IMR-90 (cell line): ENCODE results near the gene SERPINA10. TPM values are rescaled to one million over a fixed set of nuclear protein-coding genes. Genes with fewer than 3 reads are reported as not detected.

Source experiments
- ATAC-seq: fragments of 200-7000 bp; cut with Tn5 transposase; 2 replicates; pipeline ENCODE4 v1.9.1; 2020; ENCODE audit warnings: low read depth, mild to moderate bottlenecking, moderate library complexity
- BruUV-seq: library from RNA; stranded (reverse); fragments of 400-500 nt; replicated peaks from 2 replicates; lab custom pipeline; 2021; lab: Mats Ljungman, UMichigan
- CTCF ChIA-PET: fragments of 300-600 bp; formaldehyde crosslinking; extraction: SDS; loops from one replicate; lab custom pipeline; 2021; ENCODE audit warnings: antibody characterized with exemption; lab: Yijun Ruan, JAX
- POLR2A ChIA-PET: fragments of 300-600 bp; sonication (Branson Sonifier 250); formaldehyde crosslinking; loops from one replicate; lab custom pipeline; 2022; ENCODE audit warnings: antibody characterized with exemption; ENCODE audit not compliant: unreplicated experiment; lab: Charles Lee
- DNase-seq: peaks from one replicate; pipeline ENCODE4 v3.0.0; 2013
- H2AFZ ChIP-seq: replicated peaks from 2 replicates; pipeline ENCODE3; 2013; ENCODE audit warnings: low read length, mild to moderate bottlenecking; ENCODE audit not compliant: poor library complexity
- H2AK5ac ChIP-seq: 2 replicates; pipeline ENCODE4 v1.6.1; 2013; ENCODE audit warnings: low read depth, low read length, inconsistent platforms
- H2AK9ac ChIP-seq: replicated peaks from 2 replicates; pipeline ENCODE3; 2013; ENCODE audit warnings: mild to moderate bottlenecking, low read depth, low read length, moderate library complexity; ENCODE audit not compliant: poor library complexity
- H2BK120ac ChIP-seq: 2 replicates; pipeline ENCODE4 v1.6.1; 2013; ENCODE audit warnings: low read depth, low read length, inconsistent platforms
- H2BK15ac ChIP-seq: 3 replicates; pipeline ENCODE4 v1.6.1; 2013; ENCODE audit warnings: low read depth, low read length, inconsistent platforms
- H2BK20ac ChIP-seq: 2 replicates; pipeline ENCODE4 v1.6.1; 2013; ENCODE audit warnings: low read depth, mild to moderate bottlenecking, inconsistent platforms, low read length, moderate library complexity
- H2BK5ac ChIP-seq: 2 replicates; pipeline ENCODE4 v1.6.1; 2013; ENCODE audit warnings: mild to moderate bottlenecking, low read depth, low read length, inconsistent platforms; ENCODE audit not compliant: poor library complexity, severe bottlenecking
- H3K14ac ChIP-seq: replicated peaks from 2 replicates; pipeline ENCODE4 v1.6.1; 2013; ENCODE audit warnings: low read depth, low read length, inconsistent platforms
- H3K18ac ChIP-seq: 2 replicates; pipeline ENCODE4 v1.6.1; 2013; ENCODE audit warnings: low read depth, low read length, control low read depth
- H3K23ac ChIP-seq: 2 replicates; pipeline ENCODE4 v1.6.1; 2013; ENCODE audit warnings: low read depth, low read length, inconsistent platforms
- H3K27ac ChIP-seq: 2 replicates; pipeline ENCODE4 v1.5.1; 2013; ENCODE audit warnings: mild to moderate bottlenecking, control low read depth, low read length; ENCODE audit not compliant: insufficient read depth
- H3K27me3 ChIP-seq: 2 replicates; pipeline ENCODE4 v1.6.1; 2013; ENCODE audit warnings: low read length; ENCODE audit not compliant: control insufficient read depth, insufficient read depth
- H3K36me3 ChIP-seq: 2 replicates; pipeline ENCODE4 v1.6.1; 2013; ENCODE audit warnings: low read length, mixed read lengths; ENCODE audit not compliant: control insufficient read depth, insufficient read depth
- H3K4ac ChIP-seq: 2 replicates; pipeline ENCODE4 v1.6.1; 2013; ENCODE audit warnings: low read depth, low read length, inconsistent platforms
- H3K4me1 ChIP-seq: 2 replicates; pipeline ENCODE4 v1.6.1; 2013; ENCODE audit warnings: low read length, mixed read lengths; ENCODE audit not compliant: control insufficient read depth, insufficient read depth
- H3K4me2 ChIP-seq: 2 replicates; pipeline ENCODE4 v1.6.1; 2013; ENCODE audit warnings: low read depth, mild to moderate bottlenecking, control low read depth, low read length, moderate library complexity
- H3K4me3 ChIP-seq: 2 replicates; pipeline ENCODE4 v1.5.1; 2013; ENCODE audit warnings: low read depth, mild to moderate bottlenecking, control low read depth, low read length, moderate library complexity; ENCODE audit not compliant: insufficient read depth
- H3K56ac ChIP-seq: 2 replicates; pipeline ENCODE4 v1.6.1; 2013; ENCODE audit warnings: low read length, inconsistent platforms; ENCODE audit not compliant: insufficient read depth; ENCODE audit errors: extremely low read depth
- H3K79me1 ChIP-seq, 2 experiments: 2 replicates each; pipeline ENCODE4 v1.6.1; 2013; ENCODE audit warnings: low read length in 2 of 2, inconsistent platforms in 1 of 2, low read depth in 1 of 2
- H3K9ac ChIP-seq: 2 replicates; pipeline ENCODE4 v1.6.1; 2013; ENCODE audit warnings: low read depth, low read length, control low read depth
- H3K9me1 ChIP-seq: 2 replicates; pipeline ENCODE4 v1.6.1; 2013; ENCODE audit warnings: low read length, inconsistent platforms; ENCODE audit not compliant: insufficient read depth
- H3K9me3 ChIP-seq: 2 replicates; pipeline ENCODE4 v1.6.1; 2013; ENCODE audit warnings: low read length; ENCODE audit not compliant: control insufficient read depth, insufficient read depth
- H4K20me1 ChIP-seq: 2 replicates; pipeline ENCODE4 v1.6.1; 2013; ENCODE audit warnings: low read length, inconsistent platforms; ENCODE audit not compliant: insufficient read depth
- H4K5ac ChIP-seq: 2 replicates; pipeline ENCODE4 v1.6.1; 2013; ENCODE audit warnings: mild to moderate bottlenecking, low read depth, low read length, control low read depth
- H4K8ac ChIP-seq, 2 experiments: 2 replicates each; pipeline ENCODE4 v1.6.1; 2013; ENCODE audit warnings: low read depth in 2 of 2, low read length in 2 of 2, control low read depth in 1 of 2, inconsistent platforms in 1 of 2
- H4K91ac ChIP-seq: 2 replicates; pipeline ENCODE4 v1.6.1; 2013; ENCODE audit warnings: low read depth, low read length, inconsistent platforms; ENCODE audit not compliant: insufficient read depth
- CEBPB ChIP-seq: IDR thresholded peaks from 2 replicates; pipeline ENCODE4 v1.6.1; 2012; ENCODE audit warnings: low read depth, low read length, improper control_type of control experiment
- CHD1 ChIP-seq: IDR thresholded peaks from 2 replicates; pipeline ENCODE4 v1.6.1; 2012; ENCODE audit warnings: low read depth, low read length, improper control_type of control experiment
- MXI1 ChIP-seq: IDR thresholded peaks from 2 replicates; pipeline ENCODE4 v1.6.1; 2012; ENCODE audit warnings: low read depth, mild to moderate bottlenecking, low read length, moderate library complexity, borderline replicate concordance
- POLR2A ChIP-seq: IDR thresholded peaks from 2 replicates; pipeline ENCODE4 v1.6.1; 2012; ENCODE audit warnings: mild to moderate bottlenecking, low read depth, low read length
- SMC3 ChIP-seq: fragments of 150-350 bp; IDR thresholded peaks from 2 replicates; pipeline ENCODE4 v1.6.1; 2016; ENCODE audit warnings: low read depth, mild to moderate bottlenecking, antibody characterized with exemption, low read length, moderate library complexity
- WGBS, 2 experiments: methylation state at CpG; one replicate each; pipeline versions ENCODE4 v1.1.5 to v1.1.7; 2013; ENCODE audit warnings: missing lambda C conversion rate in 2 of 2; ENCODE audit not compliant: insufficient read length in 1 of 2; ENCODE audit errors: extremely low coverage in 2 of 2; 5-methylcytosine and 5-hydroxymethylcytosine counted together
- dilution Hi-C: fragments of 300-500 bp; cut with HindIII; formaldehyde crosslinking; loops from one replicate; pipeline ENCODE4 v1.14.3; 2018; ENCODE audit warnings: low sequenced_read_pairs; ENCODE audit not compliant: unreplicated experiment
- in situ Hi-C: fragments of 300-500 bp; cut with MboI; formaldehyde crosslinking; loops from 3 replicates; pipeline ENCODE4 v1.14.3; 2019; ENCODE audit warnings: low sequenced_read_pairs, inconsistent platforms, mixed read lengths
- intact Hi-C: fragments of 100-400 bp; cut with micrococcal nuclease; formaldehyde crosslinking; loops from 2 replicates; pipeline ENCODE4 v1.10.0; 2022
- polyA plus RNA-seq, 3 experiments: library from polyadenylated mRNA; depleted of rRNA; stranded (reverse); fragments of >200 nt; gene quantifications; 2 replicates each; pipeline ENCODE4 v1.2.3, GENCODE V29; 2012; ENCODE audit warnings: low replicate concordance in 1 of 3
- total RNA-seq: library from RNA; depleted of rRNA; stranded (reverse); fragments of >200 nt; gene quantifications from 2 replicates; pipeline ENCODE4 v1.2.3, GENCODE V29; 2012

SERPINA10 gene
- total and polyA plus RNA-seq, 2 of the 4 experiments (the other 2 are of a cell fraction) = not detected

GRCh38 chr14:94312481-94313246 lies 19.6 kb upstream of the SERPINA10 start:
- Histone ChIP-seq H3K79me1 (no peaks in the 10 kb centered on the region), H3K18ac (no peak overlapping the region), H4K8ac (no peak overlapping the region), H3K9me1 (no peaks in the 10 kb centered on the region), H2AK5ac (no peak overlapping the region), H2BK5ac (no peak overlapping the region), H3K9ac (no peak overlapping the region), H3K9me3 (peaks cover 2% of the 10 kb centered on the region), H3K4me1 (no peaks in the 10 kb centered on the region), H3K4me2 (no peak overlapping the region), H3K23ac (no peak overlapping the region), H2AK9ac (no peak overlapping the region), H2BK120ac (no peak overlapping the region), H3K27me3 (no peaks in the 10 kb centered on the region), H3K4me3 (no peak overlapping the region), H4K91ac (no peak overlapping the region), H2BK20ac (no peak overlapping the region), H2AFZ (no peak overlapping the region), H3K56ac (no peak overlapping the region), H3K4ac (no peak overlapping the region), H4K20me1 (no peaks in the 10 kb centered on the region), H3K27ac (no peak overlapping the region), H2BK15ac (no peak overlapping the region), H4K5ac (no peak overlapping the region), H3K14ac (no peak overlapping the region), H3K36me3 (no peaks in the 10 kb centered on the region)
- intact Hi-C loops (no loop called here), dilution Hi-C loops (no loop called here), in situ Hi-C loops (no loop called here)
- POLR2A ChIA-PET = interaction anchor here (0.7 kb wide), 1 partner anchor 32 kb away, joined by 3 read pairs; no protein-coding TSS in a partner anchor
- CTCF ChIA-PET = no interaction called here
- DNase-seq (no peak), ATAC-seq (no peak)
- 68% methylated on average over 2 of the region's 6 CpGs; no CpG with 5 or more reads in 1 of the 2 experiments for WGBS, 2 experiments
- TF ChIP-seq CHD1 (no peak), SMC3 (no peak), POLR2A (no peak), CEBPB (no peak), MXI1 (no peak)
- BruUV-seq = no TSS peak
